GM12878 (cell line): ENCODE results near the gene RERE. TPM values are rescaled to one million over a fixed set of nuclear protein-coding genes. Genes with fewer than 3 reads are reported as not detected.
A peak's percentile ranks its signal among the peaks of the same experiment; 100 is the strongest.

Source experiments
- ATAC-seq: fragments of 200-7000 bp; cut with Tn5 transposase; 3 replicates; pipeline ENCODE4 v1.9.1; 2020; ENCODE audit warnings: mild to moderate bottlenecking, moderate library complexity
- BruUV-seq: library from RNA; stranded (reverse); fragments of 400-500 nt; replicated peaks from 2 replicates; lab custom pipeline; 2021; lab: Mats Ljungman, UMichigan
- CTCF ChIA-PET: fragments of 300-600 bp; sonication (Branson Sonifier 250); formaldehyde crosslinking; extraction: SDS; loops from one replicate; lab custom pipeline; 2021; ENCODE audit warnings: inconsistent platforms; lab: Yijun Ruan, JAX
- POLR2A ChIA-PET: fragments of 350-600 bp; formaldehyde crosslinking; extraction: SDS; loops from one replicate; lab custom pipeline; 2021; ENCODE audit warnings: inconsistent platforms; lab: Charles Lee
- RAD21 ChIA-PET: fragments of 300-600 bp; sonication (Branson Sonifier 250); formaldehyde crosslinking; loops from one replicate; lab custom pipeline; 2023; ENCODE audit warnings: antibody characterized with exemption; ENCODE audit not compliant: unreplicated experiment; lab: Charles Lee
- SMC1A ChIA-PET: fragments of 300-600 bp; sonication (Branson Sonifier 250); formaldehyde crosslinking; loops from one replicate; lab custom pipeline; 2023; ENCODE audit not compliant: unreplicated experiment, uncharacterized antibody; lab: Charles Lee
- DNase-seq: peaks from one replicate; pipeline ENCODE4 v3.0.0-alpha.2; 2011; ENCODE audit warnings: low read depth, low spot score
- FAIRE-seq: peaks from 3 replicates; lab custom pipeline; 2011; peaks lifted over from hg19 to GRCh38; lab: Jason Lieb, UNC
- H2AFZ ChIP-seq: 2 replicates; pipeline ENCODE4 v1.6.0; 2011; ENCODE audit warnings: low read depth, low read length, control low read depth; ENCODE audit not compliant: control insufficient read depth
- H3K27ac ChIP-seq: 2 replicates; pipeline ENCODE4 v1.5.1; 2011; ENCODE audit warnings: control low read depth; ENCODE audit not compliant: control insufficient read depth, insufficient read depth
- H3K27me3 ChIP-seq, 2 experiments: replicated peaks in 1 of 2; 2 replicates each; pipeline versions ENCODE4 v1.6.0 to v1.6.1; 2011; ENCODE audit warnings: low read length in 1 of 2; ENCODE audit not compliant: control insufficient read depth in 2 of 2, insufficient read depth in 2 of 2
- H3K36me3 ChIP-seq, 2 experiments: 2 replicates each; pipeline ENCODE4 v1.5.1; 2011; ENCODE audit warnings: low read length in 1 of 2; ENCODE audit not compliant: control insufficient read depth in 2 of 2, insufficient read depth in 2 of 2
- H3K4me1 ChIP-seq: 2 replicates; pipeline ENCODE4 v1.6.1; 2011; ENCODE audit warnings: mild to moderate bottlenecking, low read length, moderate library complexity, mixed read lengths; ENCODE audit not compliant: control insufficient read depth, insufficient read depth
- H3K4me2 ChIP-seq: 2 replicates; pipeline ENCODE4 v1.6.0; 2011; ENCODE audit warnings: control low read depth; ENCODE audit not compliant: control insufficient read depth, insufficient read depth
- H3K4me3 ChIP-seq: fragments of 200-600 bp; sonication (generic); 2 replicates; pipeline ENCODE4 v1.5.1; 2016
- H3K79me2 ChIP-seq: 2 replicates; pipeline ENCODE4 v1.6.0; 2011; ENCODE audit warnings: low read length; ENCODE audit not compliant: control insufficient read depth, insufficient read depth
- H3K9ac ChIP-seq: 2 replicates; pipeline ENCODE4 v1.8.0; 2011; ENCODE audit warnings: low read length, control low read depth, mixed read lengths; ENCODE audit not compliant: control insufficient read depth, insufficient read depth
- H3K9me3 ChIP-seq: replicated peaks from 3 replicates; pipeline ENCODE4 v1.5.1; 2011; ENCODE audit warnings: mild to moderate bottlenecking, low read length; ENCODE audit not compliant: control insufficient read depth, insufficient read depth
- H4K20me1 ChIP-seq: 2 replicates; pipeline ENCODE4 v1.6.0; 2011; ENCODE audit not compliant: control insufficient read depth, insufficient read depth
- CBX5 ChIP-seq: sonication (generic); IDR thresholded peaks from 2 replicates; pipeline ENCODE4 v1.6.1; 2016; ENCODE audit warnings: low read depth, moderate library complexity, mild to moderate bottlenecking, inconsistent platforms
- DPF2 ChIP-seq: fragments of 450-650 bp; IDR thresholded peaks from 2 replicates; pipeline ENCODE4 v1.6.1; 2017; ENCODE audit warnings: mild to moderate bottlenecking
- HDAC2 ChIP-seq: fragments of 200-600 bp; sonication (generic); IDR thresholded peaks from 2 replicates; pipeline ENCODE4 v1.6.1; 2017
- LARP7 ChIP-seq: fragments of 450-650 bp; IDR thresholded peaks from 2 replicates; pipeline ENCODE4 v1.6.1; 2017; ENCODE audit warnings: mild to moderate bottlenecking
- POLR2AphosphoS2 ChIP-seq: IDR thresholded peaks from 2 replicates; pipeline ENCODE4 v1.6.1; 2011; ENCODE audit warnings: low read depth, mild to moderate bottlenecking, low read length, improper control_type of control experiment, moderate library complexity
- SP1 ChIP-seq: IDR thresholded peaks from one replicate; pipeline ENCODE4 v1.6.1; 2011; ENCODE audit warnings: low read depth, low read length
- USF1 ChIP-seq: IDR thresholded peaks from 2 replicates; pipeline ENCODE4 v1.6.1; 2011; ENCODE audit warnings: borderline replicate concordance, low read depth, mild to moderate bottlenecking, moderate library complexity, mixed read lengths, low read length; ENCODE audit not compliant: insufficient read depth; ENCODE audit errors: extremely low read length
- WRNIP1 ChIP-seq: IDR thresholded peaks from 2 replicates; pipeline ENCODE4 v1.6.1; 2011; ENCODE audit warnings: low read depth, low read length, improper control_type of control experiment, borderline replicate concordance
- WGBS: methylation state at CpG from one replicate; pipeline ENCODE4 v1.1.6; 2016; ENCODE audit warnings: low lambda C conversion rate; ENCODE audit not compliant: insufficient replicate concordance, insufficient coverage; ENCODE audit errors: missing lambda C conversion rate; 5-methylcytosine and 5-hydroxymethylcytosine counted together
- in situ Hi-C: fragments of 300-500 bp; cut with MboI; formaldehyde crosslinking; loops from 9 replicates; pipeline ENCODE4 v1.14.3; 2018; ENCODE audit warnings: mixed read lengths
- intact Hi-C: fragments of 100-400 bp; cut with micrococcal nuclease; formaldehyde crosslinking; loops from one replicate; pipeline ENCODE4 v1.14.2; 2022; ENCODE audit not compliant: unreplicated experiment
- polyA plus RNA-seq, 11 experiments: library from polyadenylated mRNA; depleted of rRNA in 4 of 11; unstranded in 6 of 11; stranded (reverse) in 5 of 11; fragments of >200 nt; fragmentation: Nextera tagmentation in 4 of 11; fragmentation: Illumina TruSeq in 1 of 11; extraction: Ambion mirVana in 4 of 11; extraction: Trizol in 1 of 11; gene quantifications; 1 replicate in 1 of 11; 2 replicates in 10 of 11; pipeline versions ENCODE4 v1.2.1 to v1.2.3, GENCODE V29; 2011 to 2016; ENCODE audit warnings: inconsistent platforms in 2 of 11, missing spikeins in 2 of 11, low read depth in 1 of 11
- total RNA-seq, 4 experiments: library from RNA; depleted of rRNA in 3 of 4; stranded (reverse); fragments of >200 nt in 3 of 4; fragmentation: Illumina TruSeq in 1 of 4; extraction: Trizol in 1 of 4; gene quantifications; 2 replicates each; pipeline versions ENCODE4 v1.2.1 to v1.2.3, GENCODE V29; 2013 to 2021
- TF ChIP-seq, protein P1 (sequence below): fragments of 450-650 bp; IDR thresholded peaks from 2 replicates; pipeline ENCODE4 v1.6.1; 2016; ENCODE audit warnings: mild to moderate bottlenecking, moderate library complexity, borderline replicate concordance
- TF ChIP-seq, protein P2 (sequence below): IDR thresholded peaks from 2 replicates; pipeline ENCODE4 v1.6.1; 2012; ENCODE audit warnings: mild to moderate bottlenecking, low read depth, low read length

The RERE gene
- total and polyA plus RNA-seq, 10 of the 15 experiments (the other 5 are each of a cell fraction or from before 2014, with no cell fraction given) = 5.2 to 60.5 (median 20.2) TPM

DNA sequence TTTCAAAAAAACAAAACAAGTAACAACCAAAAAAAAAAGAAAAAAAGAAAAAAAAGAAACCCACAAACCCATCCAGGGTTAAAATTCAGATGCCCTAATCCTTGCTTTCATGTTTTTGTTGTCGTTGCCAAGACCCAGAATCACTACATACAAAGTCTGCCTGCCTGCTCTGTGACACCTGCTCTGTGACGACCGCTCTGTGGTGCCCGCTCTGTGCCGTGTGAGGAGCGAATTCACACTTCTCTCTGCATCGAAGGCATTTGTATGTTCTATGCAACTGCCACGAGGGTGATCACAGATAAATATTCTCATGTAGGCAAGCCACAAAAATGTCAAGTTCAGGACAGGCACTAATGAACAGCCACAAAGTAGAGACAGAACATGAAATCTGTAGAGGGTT lies 321.0 kb downstream of the RERE start:
- Histone ChIP-seq H3K27ac (peak overlapping the region; percentile 68), H3K27me3 (no peaks in the 10 kb centered on the region), H3K4me2 (peak overlapping the region; percentile 60; the same call in 1 of the 2 replicates), H3K9ac (no peak overlapping the region; the same call in 1 of the 2 replicates), H3K36me3 (peaks cover 2% of the 10 kb centered on the region in 2 experiments), H3K79me2 (no peaks in the 10 kb centered on the region), H3K4me3 (no peak overlapping the region), H3K4me1 (peaks cover 43% of the 10 kb centered on the region), H2AFZ (no peak overlapping the region; the same call in 1 of the 2 replicates), H4K20me1 (no peaks in the 10 kb centered on the region), H3K9me3 (peaks cover 2% of the 10 kb centered on the region; the same call in 2 of the 3 replicates)
- ChIA-PET POLR2A (no interaction called here), RAD21 (no interaction called here), SMC1A (interaction anchor here (0.7 to 1.8 kb wide), 5 partner anchors 15 to 205 kb away, joined by 3 to 6 read pairs (median 4); no protein-coding TSS in a partner anchor), CTCF (interaction anchor here (0.7 to 1.0 kb wide), 2 partner anchors 15 to 55 kb away, joined by 3 read pairs; no protein-coding TSS in a partner anchor)
- BruUV-seq = no TSS peak
- no peak for TF ChIP-seq CBX5
- TF ChIP-seq WRNIP1 = no peak
- TF ChIP-seq, protein P1, sequence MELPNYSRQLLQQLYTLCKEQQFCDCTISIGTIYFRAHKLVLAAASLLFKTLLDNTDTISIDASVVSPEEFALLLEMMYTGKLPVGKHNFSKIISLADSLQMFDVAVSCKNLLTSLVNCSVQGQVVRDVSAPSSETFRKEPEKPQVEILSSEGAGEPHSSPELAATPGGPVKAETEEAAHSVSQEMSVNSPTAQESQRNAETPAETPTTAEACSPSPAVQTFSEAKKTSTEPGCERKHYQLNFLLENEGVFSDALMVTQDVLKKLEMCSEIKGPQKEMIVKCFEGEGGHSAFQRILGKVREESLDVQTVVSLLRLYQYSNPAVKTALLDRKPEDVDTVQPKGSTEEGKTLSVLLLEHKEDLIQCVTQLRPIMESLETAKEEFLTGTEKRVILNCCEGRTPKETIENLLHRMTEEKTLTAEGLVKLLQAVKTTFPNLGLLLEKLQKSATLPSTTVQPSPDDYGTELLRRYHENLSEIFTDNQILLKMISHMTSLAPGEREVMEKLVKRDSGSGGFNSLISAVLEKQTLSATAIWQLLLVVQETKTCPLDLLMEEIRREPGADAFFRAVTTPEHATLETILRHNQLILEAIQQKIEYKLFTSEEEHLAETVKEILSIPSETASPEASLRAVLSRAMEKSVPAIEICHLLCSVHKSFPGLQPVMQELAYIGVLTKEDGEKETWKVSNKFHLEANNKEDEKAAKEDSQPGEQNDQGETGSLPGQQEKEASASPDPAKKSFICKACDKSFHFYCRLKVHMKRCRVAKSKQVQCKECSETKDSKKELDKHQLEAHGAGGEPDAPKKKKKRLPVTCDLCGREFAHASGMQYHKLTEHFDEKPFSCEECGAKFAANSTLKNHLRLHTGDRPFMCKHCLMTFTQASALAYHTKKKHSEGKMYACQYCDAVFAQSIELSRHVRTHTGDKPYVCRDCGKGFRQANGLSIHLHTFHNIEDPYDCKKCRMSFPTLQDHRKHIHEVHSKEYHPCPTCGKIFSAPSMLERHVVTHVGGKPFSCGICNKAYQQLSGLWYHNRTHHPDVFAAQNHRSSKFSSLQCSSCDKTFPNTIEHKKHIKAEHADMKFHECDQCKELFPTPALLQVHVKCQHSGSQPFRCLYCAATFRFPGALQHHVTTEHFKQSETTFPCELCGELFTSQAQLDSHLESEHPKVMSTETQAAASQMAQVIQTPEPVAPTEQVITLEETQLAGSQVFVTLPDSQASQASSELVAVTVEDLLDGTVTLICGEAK = no peak
- no peak for TF ChIP-seq USF1
- TF ChIP-seq HDAC2 = no peak
- TF ChIP-seq, protein P2, sequence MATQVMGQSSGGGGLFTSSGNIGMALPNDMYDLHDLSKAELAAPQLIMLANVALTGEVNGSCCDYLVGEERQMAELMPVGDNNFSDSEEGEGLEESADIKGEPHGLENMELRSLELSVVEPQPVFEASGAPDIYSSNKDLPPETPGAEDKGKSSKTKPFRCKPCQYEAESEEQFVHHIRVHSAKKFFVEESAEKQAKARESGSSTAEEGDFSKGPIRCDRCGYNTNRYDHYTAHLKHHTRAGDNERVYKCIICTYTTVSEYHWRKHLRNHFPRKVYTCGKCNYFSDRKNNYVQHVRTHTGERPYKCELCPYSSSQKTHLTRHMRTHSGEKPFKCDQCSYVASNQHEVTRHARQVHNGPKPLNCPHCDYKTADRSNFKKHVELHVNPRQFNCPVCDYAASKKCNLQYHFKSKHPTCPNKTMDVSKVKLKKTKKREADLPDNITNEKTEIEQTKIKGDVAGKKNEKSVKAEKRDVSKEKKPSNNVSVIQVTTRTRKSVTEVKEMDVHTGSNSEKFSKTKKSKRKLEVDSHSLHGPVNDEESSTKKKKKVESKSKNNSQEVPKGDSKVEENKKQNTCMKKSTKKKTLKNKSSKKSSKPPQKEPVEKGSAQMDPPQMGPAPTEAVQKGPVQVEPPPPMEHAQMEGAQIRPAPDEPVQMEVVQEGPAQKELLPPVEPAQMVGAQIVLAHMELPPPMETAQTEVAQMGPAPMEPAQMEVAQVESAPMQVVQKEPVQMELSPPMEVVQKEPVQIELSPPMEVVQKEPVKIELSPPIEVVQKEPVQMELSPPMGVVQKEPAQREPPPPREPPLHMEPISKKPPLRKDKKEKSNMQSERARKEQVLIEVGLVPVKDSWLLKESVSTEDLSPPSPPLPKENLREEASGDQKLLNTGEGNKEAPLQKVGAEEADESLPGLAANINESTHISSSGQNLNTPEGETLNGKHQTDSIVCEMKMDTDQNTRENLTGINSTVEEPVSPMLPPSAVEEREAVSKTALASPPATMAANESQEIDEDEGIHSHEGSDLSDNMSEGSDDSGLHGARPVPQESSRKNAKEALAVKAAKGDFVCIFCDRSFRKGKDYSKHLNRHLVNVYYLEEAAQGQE = no peak
- no peak for TF ChIP-seq SP1
- TF ChIP-seq DPF2 = no peak
- TF ChIP-seq POLR2AphosphoS2 = no peak
- no peak for TF ChIP-seq LARP7
- intact Hi-C loops = no loop called here
- no peak for FAIRE-seq
- in situ Hi-C loops = no loop called here
- 2% methylated on average over 8 of the region's 8 CpGs for WGBS
- peak; percentile 30 for ATAC-seq
- DNase-seq = no peak
